ENCODE results near the gene OSBP2.
"Not testable (repeated sequence)": the region's sequence is repeated elsewhere in the genome, so short reads cannot be mapped to it uniquely, and the experiment has no call there.

OSBP2 gene

DNA sequence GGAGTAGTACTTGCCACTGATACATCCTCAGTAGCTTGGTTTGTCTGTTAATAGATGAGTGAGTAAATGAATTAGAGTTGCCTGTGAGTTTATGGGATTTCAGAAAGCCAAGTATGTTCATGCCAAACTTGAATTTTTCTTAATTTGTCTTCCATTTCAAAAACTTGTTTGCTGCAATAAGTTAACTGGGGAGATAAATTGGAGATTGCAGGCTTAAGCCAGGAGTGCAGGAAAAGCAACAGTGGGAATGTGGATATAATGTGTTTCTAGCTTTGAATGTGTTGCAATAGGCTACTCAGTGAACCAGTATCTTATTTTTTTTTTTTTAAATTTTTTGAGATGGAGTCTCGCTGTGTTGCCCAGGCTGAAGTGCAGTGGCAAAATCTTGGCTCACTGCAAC lies 8.2 kb downstream of the OSBP2 start:
- Histone ChIP-seq H3K56ac (ENCODE audit: low read length) (no peak overlapping the region), H3K27ac (ENCODE audit: low read depth, low read length) (no peak overlapping the region), H3K4me3 (ENCODE audit: low read length) (no peak overlapping the region), H3K27me3 (ENCODE audit: insufficient read depth, low read length, poor library complexity) (no peaks in the 10 kb centered on the region), H4K8ac (ENCODE audit: low read depth, low read length) (no peak overlapping the region), H3K23ac (ENCODE audit: low read length) (no peak overlapping the region), H3K36me3 (ENCODE audit: control insufficient read depth, insufficient read depth, low read length) (no peaks in the 10 kb centered on the region), H3K79me1 (ENCODE audit: low read length) (no peaks in the 10 kb centered on the region), H4K5ac (ENCODE audit: low read length) (no peak overlapping the region), H3K4ac (ENCODE audit: low read depth, low read length) (no peak overlapping the region), H2AK5ac (ENCODE audit: low read length) (no peak overlapping the region), H3K4me1 (ENCODE audit: control insufficient read depth, low read depth, low read length) (peaks cover 9% of the 10 kb centered on the region), H2BK15ac (replicated peaks; ENCODE audit: low read depth) (no peak overlapping the region), H3K18ac (ENCODE audit: low read length) (no peak overlapping the region), H3K79me2 (ENCODE audit: control insufficient read depth, insufficient read depth, low read length) (no peaks in the 10 kb centered on the region), H2BK5ac (ENCODE audit: low read length) (no peak overlapping the region), H2BK120ac (ENCODE audit: low read depth, low read length) (no peak overlapping the region), H3K9ac (ENCODE audit: low read length) (no peak overlapping the region), H3K4me2 (ENCODE audit: low read length) (no peak overlapping the region)
- no CpG with 5 or more reads among the region's 1 CpG for WGBS (ENCODE audit: extremely low coverage, insufficient coverage, low lambda C conversion rate)
- DNase-seq, result no peak

DNA sequence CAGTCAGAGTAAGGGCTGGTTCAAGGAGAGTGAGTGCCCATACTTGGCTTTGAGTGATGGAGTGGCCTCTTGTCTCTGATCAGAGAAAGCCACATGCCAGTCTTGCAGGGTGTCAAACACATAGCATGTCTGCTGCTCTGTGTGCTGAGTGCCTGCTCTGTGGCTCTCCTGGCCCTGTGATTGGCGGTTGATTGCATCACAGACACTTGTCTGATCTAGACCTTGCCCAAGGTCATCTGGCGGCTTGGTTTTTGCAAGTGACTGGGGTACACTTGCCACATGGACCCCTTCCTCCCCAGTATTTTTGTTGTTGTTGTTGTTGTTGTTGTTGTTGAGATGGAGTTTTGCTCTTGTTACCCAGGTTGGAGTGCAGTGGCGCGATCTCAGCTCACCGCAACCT lies 10.3 kb downstream of the OSBP2 start:
- WGBS (ENCODE audit: extremely low coverage, insufficient coverage, low lambda C conversion rate), result no CpG with 5 or more reads among the region's 5 CpGs
- no peak overlapping the region for H3K23ac ChIP-seq (ENCODE audit: low read length)
- H3K79me2 ChIP-seq (ENCODE audit: control insufficient read depth, insufficient read depth, low read length), result no peaks in the 10 kb centered on the region
- H2AK5ac ChIP-seq (ENCODE audit: low read length), result no peak overlapping the region
- no peak overlapping the region for H2BK15ac ChIP-seq (replicated peaks; ENCODE audit: low read depth)
- no peak overlapping the region for H3K18ac ChIP-seq (ENCODE audit: low read length)
- H4K8ac ChIP-seq (ENCODE audit: low read depth, low read length), result no peak overlapping the region
- H3K56ac ChIP-seq (ENCODE audit: low read length), result no peak overlapping the region
- H3K27ac ChIP-seq (ENCODE audit: low read depth, low read length), result no peak overlapping the region
- H4K5ac ChIP-seq (ENCODE audit: low read length), result no peak overlapping the region
- no peak overlapping the region for H3K4me3 ChIP-seq (ENCODE audit: low read length)
- H3K27me3 ChIP-seq (ENCODE audit: insufficient read depth, low read length, poor library complexity), result no peaks in the 10 kb centered on the region
- no peaks in the 10 kb centered on the region for H3K79me1 ChIP-seq (ENCODE audit: low read length)
- no peak overlapping the region for H3K4me2 ChIP-seq (ENCODE audit: low read length)
- no peaks in the 10 kb centered on the region for H3K36me3 ChIP-seq (ENCODE audit: control insufficient read depth, insufficient read depth, low read length)
- H2BK120ac ChIP-seq (ENCODE audit: low read depth, low read length), result no peak overlapping the region
- H3K4me1 ChIP-seq (ENCODE audit: control insufficient read depth, low read depth, low read length), result peaks cover 9% of the 10 kb centered on the region
- DNase-seq, result no peak
- H3K9ac ChIP-seq (ENCODE audit: low read length), result no peak overlapping the region
- no peak overlapping the region for H3K4ac ChIP-seq (ENCODE audit: low read depth, low read length)
- H2BK5ac ChIP-seq (ENCODE audit: low read length), result no peak overlapping the region

DNA sequence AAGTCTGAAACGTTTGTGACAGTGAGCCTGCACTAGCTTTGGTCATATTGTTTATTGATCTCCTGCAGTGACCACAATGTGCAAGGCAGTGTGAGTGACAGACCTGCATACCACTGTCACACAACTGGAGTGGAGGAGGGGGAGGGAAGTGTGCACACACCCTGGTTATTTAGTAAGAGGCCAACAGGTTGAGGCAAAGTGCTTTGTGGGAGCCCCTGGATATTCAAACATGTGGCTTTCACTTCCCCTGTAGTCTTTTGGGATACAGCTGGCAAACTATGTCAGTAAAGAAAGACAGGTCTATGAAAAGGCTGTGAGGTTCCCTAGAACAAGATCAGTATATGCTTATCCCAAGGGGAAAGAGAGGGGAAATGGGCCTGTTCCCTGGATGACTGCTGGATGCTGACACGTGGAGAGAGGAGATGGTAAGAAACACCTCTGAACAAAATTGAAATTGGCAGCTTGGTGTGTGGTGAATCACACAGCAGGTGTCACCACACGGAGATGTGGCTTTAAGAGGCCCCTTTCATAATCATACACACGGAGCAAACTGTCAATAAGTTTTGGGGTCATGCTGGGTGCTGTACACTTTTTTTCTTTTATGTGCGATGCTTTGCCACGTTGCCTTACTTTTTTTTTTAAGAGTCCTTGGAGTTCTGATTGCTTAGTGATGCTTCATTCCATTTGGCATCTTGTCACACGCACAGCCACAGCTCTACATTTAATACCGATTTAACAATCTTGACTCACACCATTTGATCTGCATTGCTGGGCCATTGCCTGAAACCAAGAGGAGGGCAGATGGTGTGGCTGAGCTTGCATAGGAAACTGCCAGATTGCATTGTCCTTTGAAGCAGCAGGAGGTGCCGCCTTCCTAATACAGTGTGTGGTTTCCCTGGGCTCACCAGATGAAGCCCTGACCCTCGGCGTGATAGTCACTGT lies 11.3 kb downstream of the OSBP2 start:
- Histone ChIP-seq H2BK120ac (ENCODE audit: low read depth, low read length) (no peak overlapping the region), H3K36me3 (ENCODE audit: control insufficient read depth, insufficient read depth, low read length) (no peaks in the 10 kb centered on the region), H3K4me3 (ENCODE audit: low read length) (no peak overlapping the region), H3K4me1 (ENCODE audit: control insufficient read depth, low read depth, low read length) (peaks cover 9% of the 10 kb centered on the region), H4K8ac (ENCODE audit: low read depth, low read length) (no peak overlapping the region), H4K5ac (ENCODE audit: low read length) (no peak overlapping the region), H3K79me1 (ENCODE audit: low read length) (no peaks in the 10 kb centered on the region), H3K4me2 (ENCODE audit: low read length) (no peak overlapping the region), H3K79me2 (ENCODE audit: control insufficient read depth, insufficient read depth, low read length) (no peaks in the 10 kb centered on the region), H3K56ac (ENCODE audit: low read length) (no peak overlapping the region), H3K18ac (ENCODE audit: low read length) (no peak overlapping the region), H2AK5ac (ENCODE audit: low read length) (no peak overlapping the region), H2BK5ac (ENCODE audit: low read length) (no peak overlapping the region), H2BK15ac (replicated peaks; ENCODE audit: low read depth) (no peak overlapping the region), H3K27me3 (ENCODE audit: insufficient read depth, low read length, poor library complexity) (no peaks in the 10 kb centered on the region), H3K27ac (ENCODE audit: low read depth, low read length) (no peak overlapping the region), H3K23ac (ENCODE audit: low read length) (no peak overlapping the region), H3K9ac (ENCODE audit: low read length) (no peak overlapping the region), H3K4ac (ENCODE audit: low read depth, low read length) (no peak overlapping the region)
- peak; percentile 84 for DNase-seq
- WGBS (ENCODE audit: extremely low coverage, insufficient coverage, low lambda C conversion rate), result no CpG with 5 or more reads among the region's 11 CpGs

DNA sequence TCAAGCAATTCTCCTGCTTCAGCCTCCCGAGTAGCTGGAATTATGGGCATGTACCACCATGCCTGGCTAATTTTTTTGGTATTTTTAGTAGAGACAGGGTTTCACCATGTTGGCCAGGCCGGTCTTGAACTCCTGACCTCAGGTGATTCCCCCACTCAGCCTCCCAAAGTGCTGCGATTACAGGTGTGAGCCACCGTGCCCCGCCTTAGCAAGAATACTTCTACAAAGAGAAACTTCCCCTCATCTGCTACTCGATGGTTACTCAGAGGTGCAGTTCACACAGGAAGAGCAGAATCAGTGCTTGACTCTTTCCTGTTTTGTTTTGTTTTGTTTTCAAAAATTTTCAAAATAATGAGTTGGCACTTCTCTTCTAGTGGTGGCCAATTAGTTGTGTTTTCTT lies 15.3 kb downstream of the OSBP2 start:
- H2BK120ac ChIP-seq (ENCODE audit: low read depth, low read length); H3K18ac ChIP-seq (ENCODE audit: low read length); H3K4ac ChIP-seq (ENCODE audit: low read depth, low read length); H2BK15ac ChIP-seq (replicated peaks; ENCODE audit: low read depth); H2BK5ac ChIP-seq (ENCODE audit: low read length); H3K4me2 ChIP-seq (ENCODE audit: low read length); H3K56ac ChIP-seq (ENCODE audit: low read length); H4K5ac ChIP-seq (ENCODE audit: low read length); H3K4me3 ChIP-seq (ENCODE audit: low read length); DNase-seq; H3K27ac ChIP-seq (ENCODE audit: low read depth, low read length); H3K27me3 ChIP-seq (ENCODE audit: insufficient read depth, low read length, poor library complexity); H3K9ac ChIP-seq (ENCODE audit: low read length); H3K4me1 ChIP-seq (ENCODE audit: control insufficient read depth, low read depth, low read length); H3K23ac ChIP-seq (ENCODE audit: low read length); H4K8ac ChIP-seq (ENCODE audit: low read depth, low read length); H2AK5ac ChIP-seq (ENCODE audit: low read length); H3K79me1 ChIP-seq (ENCODE audit: low read length); H3K36me3 ChIP-seq (ENCODE audit: control insufficient read depth, insufficient read depth, low read length); H3K79me2 ChIP-seq (ENCODE audit: control insufficient read depth, insufficient read depth, low read length): not testable (repeated sequence)
- WGBS (ENCODE audit: extremely low coverage, insufficient coverage, low lambda C conversion rate), result no CpG with 5 or more reads among the region's 6 CpGs

DNA sequence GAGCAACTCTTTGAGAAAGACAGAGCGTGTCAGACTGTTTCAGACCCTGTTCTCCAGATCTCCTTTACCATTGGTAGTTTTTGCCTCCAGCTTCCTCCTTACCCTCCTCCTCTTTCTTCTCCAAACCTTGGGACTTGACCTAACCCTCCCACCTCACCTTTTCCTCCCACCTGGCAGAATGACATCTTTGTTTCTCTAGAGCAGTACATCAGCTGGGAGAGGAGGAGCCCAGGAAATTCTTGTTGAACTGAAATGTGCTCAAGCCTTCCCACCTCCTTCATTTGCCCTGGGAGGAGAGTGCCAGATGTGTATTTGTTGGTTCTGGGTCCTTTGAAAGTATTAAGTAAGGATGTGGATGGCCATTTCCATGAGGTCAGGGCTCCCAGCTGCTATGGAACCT lies 17.4 kb downstream of the OSBP2 start:
- Histone ChIP-seq H3K4me2 (ENCODE audit: low read length) (no peak overlapping the region), H3K56ac (ENCODE audit: low read length) (no peak overlapping the region), H2BK5ac (ENCODE audit: low read length) (no peak overlapping the region), H3K18ac (ENCODE audit: low read length) (no peak overlapping the region), H3K4me3 (ENCODE audit: low read length) (no peak overlapping the region), H3K79me2 (ENCODE audit: control insufficient read depth, insufficient read depth, low read length) (no peaks in the 10 kb centered on the region), H3K79me1 (ENCODE audit: low read length) (no peaks in the 10 kb centered on the region), H2AK5ac (ENCODE audit: low read length) (no peak overlapping the region), H3K27me3 (ENCODE audit: insufficient read depth, low read length, poor library complexity) (no peaks in the 10 kb centered on the region), H4K5ac (ENCODE audit: low read length) (no peak overlapping the region), H3K23ac (ENCODE audit: low read length) (no peak overlapping the region), H3K27ac (ENCODE audit: low read depth, low read length) (no peak overlapping the region), H3K9ac (ENCODE audit: low read length) (no peak overlapping the region), H3K4ac (ENCODE audit: low read depth, low read length) (no peak overlapping the region), H2BK120ac (ENCODE audit: low read depth, low read length) (no peak overlapping the region), H2BK15ac (replicated peaks; ENCODE audit: low read depth) (no peak overlapping the region), H3K4me1 (ENCODE audit: control insufficient read depth, low read depth, low read length) (no peaks in the 10 kb centered on the region), H3K36me3 (ENCODE audit: control insufficient read depth, insufficient read depth, low read length) (no peaks in the 10 kb centered on the region), H4K8ac (ENCODE audit: low read depth, low read length) (no peak overlapping the region)
- no peak for DNase-seq
- WGBS (ENCODE audit: extremely low coverage, insufficient coverage, low lambda C conversion rate), result no CpG with 5 or more reads among the region's 1 CpG

DNA sequence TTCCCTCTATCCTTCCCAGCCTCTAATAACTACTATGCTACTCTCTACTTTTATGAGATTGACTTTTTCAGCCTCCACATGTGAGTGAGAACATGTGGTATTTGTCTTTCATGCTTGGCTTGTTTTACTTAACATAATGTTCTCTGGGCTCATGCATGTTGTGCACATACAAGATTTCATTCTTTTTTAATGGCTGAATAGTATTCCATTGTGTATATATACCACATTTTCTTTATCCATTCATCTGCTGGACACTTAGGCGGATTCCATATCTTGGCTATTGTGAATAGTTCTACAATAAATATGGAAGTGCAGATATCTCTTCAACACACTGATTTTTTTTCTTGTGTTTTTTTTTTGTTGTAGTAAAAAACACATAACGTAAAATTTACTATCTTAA lies 19.4 kb downstream of the OSBP2 start:
- no peak overlapping the region for H3K27ac ChIP-seq (ENCODE audit: low read depth, low read length)
- H3K4ac ChIP-seq (ENCODE audit: low read depth, low read length), result no peak overlapping the region
- no peak overlapping the region for H2BK120ac ChIP-seq (ENCODE audit: low read depth, low read length)
- H3K4me1 ChIP-seq (ENCODE audit: control insufficient read depth, low read depth, low read length), result no peaks in the 10 kb centered on the region
- no peak overlapping the region for H3K9ac ChIP-seq (ENCODE audit: low read length)
- H3K27me3 ChIP-seq (ENCODE audit: insufficient read depth, low read length, poor library complexity), result no peaks in the 10 kb centered on the region
- no peak overlapping the region for H3K4me3 ChIP-seq (ENCODE audit: low read length)
- no peak overlapping the region for H3K23ac ChIP-seq (ENCODE audit: low read length)
- H3K18ac ChIP-seq (ENCODE audit: low read length), result no peak overlapping the region
- no peak overlapping the region for H2BK5ac ChIP-seq (ENCODE audit: low read length)
- no peaks in the 10 kb centered on the region for H3K79me2 ChIP-seq (ENCODE audit: control insufficient read depth, insufficient read depth, low read length)
- H3K56ac ChIP-seq (ENCODE audit: low read length), result no peak overlapping the region
- no peaks in the 10 kb centered on the region for H3K36me3 ChIP-seq (ENCODE audit: control insufficient read depth, insufficient read depth, low read length)
- no CpG with 5 or more reads among the region's 2 CpGs for WGBS (ENCODE audit: extremely low coverage, insufficient coverage, low lambda C conversion rate)
- no peak for DNase-seq
- H3K4me2 ChIP-seq (ENCODE audit: low read length), result no peak overlapping the region
- no peak overlapping the region for H2AK5ac ChIP-seq (ENCODE audit: low read length)
- H4K8ac ChIP-seq (ENCODE audit: low read depth, low read length), result no peak overlapping the region
- H4K5ac ChIP-seq (ENCODE audit: low read length), result no peak overlapping the region
- no peak overlapping the region for H2BK15ac ChIP-seq (replicated peaks; ENCODE audit: low read depth)
- H3K79me1 ChIP-seq (ENCODE audit: low read length), result no peaks in the 10 kb centered on the region

All from mesendoderm (in vitro differentiated cells).